Calu3 (cell line): Measurements from ENCODE around the gene SARM1. TPM values are rescaled to one million over a fixed set of nuclear protein-coding genes. Genes with fewer than 3 reads are reported as not detected.

ENCODE experiments used
- BruUV-seq: library from RNA; stranded (reverse); fragments of 400-500 nt; replicated peaks from 2 replicates; lab custom pipeline; 2021; lab: Mats Ljungman, UMichigan
- CTCF ChIA-PET: fragments of 300-600 bp; sonication (Branson Sonifier 250); formaldehyde crosslinking; loops from one replicate; lab custom pipeline; 2022; ENCODE audit warnings: antibody characterized with exemption; lab: Charles Lee
- DNase-seq: peaks from one replicate; pipeline ENCODE4 v3.0.0; 2022
- H3K27ac Mint-ChIP-seq: one replicate; pipeline ENCODE4 v1.8.0; 2022; ENCODE audit warnings: mixed read lengths; ENCODE audit not compliant: unreplicated experiment
- H3K27me3 Mint-ChIP-seq: one replicate; pipeline ENCODE4 v1.8.0; 2022; ENCODE audit warnings: mixed read lengths; ENCODE audit not compliant: unreplicated experiment
- H3K36me3 Mint-ChIP-seq: one replicate; pipeline ENCODE4 v1.8.0; 2022; ENCODE audit warnings: mild to moderate bottlenecking, moderate library complexity, mixed read lengths; ENCODE audit not compliant: insufficient read depth, unreplicated experiment
- H3K4me1 Mint-ChIP-seq: one replicate; pipeline ENCODE4 v1.8.0; 2022; ENCODE audit warnings: mild to moderate bottlenecking, low read depth, mixed read lengths; ENCODE audit not compliant: unreplicated experiment
- H3K4me3 Mint-ChIP-seq: one replicate; pipeline ENCODE4 v1.8.0; 2022; ENCODE audit warnings: mild to moderate bottlenecking, low read depth, moderate library complexity, mixed read lengths; ENCODE audit not compliant: unreplicated experiment
- H3K9me3 Mint-ChIP-seq: one replicate; pipeline ENCODE4 v1.8.0; 2022; ENCODE audit warnings: low read depth, mixed read lengths; ENCODE audit not compliant: unreplicated experiment
- intact Hi-C: fragments of 100-400 bp; cut with micrococcal nuclease; formaldehyde crosslinking; loops from one replicate; pipeline ENCODE4 v1.10.0; 2022; ENCODE audit not compliant: unreplicated experiment
- total RNA-seq: library from RNA; stranded (reverse); gene quantifications from 2 replicates; pipeline ENCODE4 v1.2.3, GENCODE V29; 2022
- TF ChIP-seq, protein P1 (sequence below): fragments of 200-600 bp; IDR thresholded peaks from one replicate; pipeline ENCODE4 v1.8.0; 2022; ENCODE audit warnings: antibody characterized with exemption; ENCODE audit not compliant: unreplicated experiment

SARM1 gene
- total RNA-seq, 1 experiment from 2014 or later = 8.1 TPM

GRCh38 chr17:28345419-28346198 lies 25.9 kb upstream of the SARM1 start:
- TF ChIP-seq, protein P1, sequence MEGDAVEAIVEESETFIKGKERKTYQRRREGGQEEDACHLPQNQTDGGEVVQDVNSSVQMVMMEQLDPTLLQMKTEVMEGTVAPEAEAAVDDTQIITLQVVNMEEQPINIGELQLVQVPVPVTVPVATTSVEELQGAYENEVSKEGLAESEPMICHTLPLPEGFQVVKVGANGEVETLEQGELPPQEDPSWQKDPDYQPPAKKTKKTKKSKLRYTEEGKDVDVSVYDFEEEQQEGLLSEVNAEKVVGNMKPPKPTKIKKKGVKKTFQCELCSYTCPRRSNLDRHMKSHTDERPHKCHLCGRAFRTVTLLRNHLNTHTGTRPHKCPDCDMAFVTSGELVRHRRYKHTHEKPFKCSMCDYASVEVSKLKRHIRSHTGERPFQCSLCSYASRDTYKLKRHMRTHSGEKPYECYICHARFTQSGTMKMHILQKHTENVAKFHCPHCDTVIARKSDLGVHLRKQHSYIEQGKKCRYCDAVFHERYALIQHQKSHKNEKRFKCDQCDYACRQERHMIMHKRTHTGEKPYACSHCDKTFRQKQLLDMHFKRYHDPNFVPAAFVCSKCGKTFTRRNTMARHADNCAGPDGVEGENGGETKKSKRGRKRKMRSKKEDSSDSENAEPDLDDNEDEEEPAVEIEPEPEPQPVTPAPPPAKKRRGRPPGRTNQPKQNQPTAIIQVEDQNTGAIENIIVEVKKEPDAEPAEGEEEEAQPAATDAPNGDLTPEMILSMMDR = no peak
- Mint-ChIP-seq H3K27ac (no peak overlapping the region), H3K27me3 (no peaks in the 10 kb centered on the region), H3K4me3 (no peak overlapping the region), H3K36me3 (peaks cover 59% of the 10 kb centered on the region), H3K4me1 (peaks cover 21% of the 10 kb centered on the region), H3K9me3 (no peaks in the 10 kb centered on the region)
- no TSS peak for BruUV-seq
- CTCF ChIA-PET = no interaction called here
- no peak for DNase-seq
- intact Hi-C loops = no loop called here

DNA sequence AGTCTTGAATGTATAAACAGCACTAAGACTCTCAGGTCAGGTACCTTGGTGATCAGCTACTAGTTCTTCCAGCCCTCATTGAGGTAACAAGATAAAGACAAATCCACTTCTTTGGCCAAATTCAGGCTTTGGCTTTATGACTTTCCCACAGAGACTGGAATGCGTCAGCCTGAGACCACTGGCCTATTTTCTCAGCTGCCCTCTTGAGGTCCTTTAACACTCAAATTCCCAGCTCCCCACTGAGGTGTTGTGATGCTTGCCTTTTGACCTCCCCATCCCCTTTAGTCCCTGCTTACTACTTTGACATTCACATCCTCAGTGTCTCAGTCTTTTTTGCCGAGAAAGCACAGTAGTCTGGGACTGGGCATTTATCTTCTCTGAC lies 25.3 kb upstream of the SARM1 start:
- CTCF ChIA-PET = interaction anchor here (1.1 to 2.0 kb wide), 3 partner anchors 10 to 22 kb away, joined by 3 to 9 read pairs (median 8); partner anchors contain the start of genes POLDIP2 and TNFAIP1
- H3K4me3 Mint-ChIP-seq = no peak overlapping the region
- intact Hi-C loops = no loop called here
- H3K4me1 Mint-ChIP-seq = peaks cover 21% of the 10 kb centered on the region
- H3K27me3 Mint-ChIP-seq = no peaks in the 10 kb centered on the region
- TF ChIP-seq, protein P1 = no peak
- BruUV-seq = no TSS peak
- H3K27ac Mint-ChIP-seq = no peak overlapping the region
- H3K36me3 Mint-ChIP-seq = peaks cover 60% of the 10 kb centered on the region
- no peak for DNase-seq
- H3K9me3 Mint-ChIP-seq = no peaks in the 10 kb centered on the region

GRCh38 chr17:28346746-28347246 lies 24.7 kb upstream of the SARM1 start:
- Mint-ChIP-seq H3K27ac (peak overlapping the region; percentile 82), H3K4me1 (peaks cover 21% of the 10 kb centered on the region), H3K27me3 (no peaks in the 10 kb centered on the region), H3K9me3 (no peaks in the 10 kb centered on the region), H3K4me3 (no peak overlapping the region), H3K36me3 (peaks cover 58% of the 10 kb centered on the region)
- DNase-seq = peak; percentile 37
- CTCF ChIA-PET = interaction anchor here (1.0 to 2.0 kb wide), 4 partner anchors 11 to 95 kb away, joined by 3 to 9 read pairs (median 6); partner anchors contain the start of genes POLDIP2 and TNFAIP1
- intact Hi-C loops = no loop called here
- BruUV-seq = TSS peak; percentile 3
- TF ChIP-seq, protein P1 = peak; percentile 21

DNA sequence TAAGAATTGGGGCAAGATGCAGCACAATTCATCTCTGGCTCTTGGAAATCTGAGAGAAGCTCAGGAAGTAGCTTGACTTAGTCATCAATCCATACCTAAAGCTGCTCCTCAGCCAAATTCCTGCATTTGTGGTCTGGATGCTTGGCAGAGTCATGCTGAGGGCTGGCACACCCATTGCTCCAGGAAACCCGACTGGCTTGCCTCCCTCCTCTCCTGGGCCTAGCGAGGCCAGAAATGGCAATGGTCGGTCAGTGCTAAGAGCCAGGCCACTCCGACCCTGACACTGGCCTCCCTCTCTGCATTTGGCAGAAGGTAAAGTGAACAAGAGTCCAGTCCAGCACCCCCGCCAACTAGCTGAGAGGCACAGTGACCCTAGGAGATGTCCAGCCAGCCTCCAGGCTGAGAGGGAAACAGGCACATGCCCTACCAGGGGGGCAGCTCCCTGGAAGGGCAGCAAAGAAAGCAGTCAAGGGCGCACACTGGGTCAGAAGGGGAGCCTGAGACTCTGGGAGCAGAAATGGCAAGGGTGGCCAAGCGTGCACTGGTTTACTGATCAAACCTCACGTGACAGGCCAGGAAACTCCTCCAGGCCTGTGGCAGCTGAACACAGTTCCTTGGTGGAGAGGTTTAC lies 24.1 kb upstream of the SARM1 start:
- DNase-seq = peak; percentile 63
- H3K4me3 Mint-ChIP-seq = no peak overlapping the region
- CTCF ChIA-PET = interaction anchor here (1.0 to 2.0 kb wide), 4 partner anchors 10 to 96 kb away, joined by 3 to 9 read pairs (median 6); partner anchors contain the start of genes POLDIP2 and TNFAIP1
- H3K9me3 Mint-ChIP-seq = no peaks in the 10 kb centered on the region
- TF ChIP-seq, protein P1 = no peak
- no peaks in the 10 kb centered on the region for H3K27me3 Mint-ChIP-seq
- BruUV-seq = TSS peak; percentile 34
- intact Hi-C loops = no loop called here
- H3K27ac Mint-ChIP-seq = peak overlapping the region; percentile 82
- H3K4me1 Mint-ChIP-seq = peaks cover 21% of the 10 kb centered on the region
- H3K36me3 Mint-ChIP-seq = peaks cover 58% of the 10 kb centered on the region
